T1000 (cell line): ENCODE results near the gene SLX4.

ENCODE experiments used
- DNase-seq: peaks from one replicate; lab custom pipeline; 2025; ENCODE audit warnings: mixed read lengths; lab: John Stamatoyannopoulos, UW

Gene SLX4

GRCh38 chr16:3598236-3598635, 13.2 kb downstream of the SLX4 start:
- no peak for DNase-seq

GRCh38 chr16:3597676-3598075, 13.7 kb downstream of the SLX4 start:
- no peak for DNase-seq

- DNase-seq: no peak
These were observed 14.2 kb downstream of the SLX4 start for GRCh38 chr16:3597226-3597625.

GRCh38 chr16:3596101-3596861, 15.1 kb downstream of the SLX4 start:
- no peak for DNase-seq

GRCh38 chr16:3595521-3596021, 15.8 kb downstream of the SLX4 start:
- DNase-seq: no peak

- DNase-seq: no peak
These were observed 16.3 kb downstream of the SLX4 start for GRCh38 chr16:3595110-3595486.

- DNase-seq: no peak
These were observed 16.9 kb downstream of the SLX4 start for GRCh38 chr16:3594316-3595109.

GRCh38 chr16:3592559-3592958, 18.8 kb downstream of the SLX4 start:
- no peak for DNase-seq

- no peak for DNase-seq
These were observed 19.4 kb downstream of the SLX4 start for GRCh38 chr16:3591991-3592390.

GRCh38 chr16:3591436-3591803, 20.0 kb downstream of the SLX4 start:
- DNase-seq: no peak

- no peak for DNase-seq
These were observed 20.5 kb downstream of the SLX4 start for GRCh38 chr16:3590736-3591435.

- no peak for DNase-seq
These were observed 21.3 kb downstream of the SLX4 start for GRCh38 chr16:3589991-3590701.

GRCh38 chr16:3589441-3589921, 21.9 kb downstream of the SLX4 start:
- no peak for DNase-seq

GRCh38 chr16:3589001-3589400, 22.4 kb downstream of the SLX4 start:
- no peak for DNase-seq

GRCh38 chr16:3587547-3588110, 23.8 kb downstream of the SLX4 start:
- no peak for DNase-seq

- DNase-seq: no peak
These were observed 27.0 kb downstream of the SLX4 start for GRCh38 chr16:3584412-3584811.

- no peak for DNase-seq
These were observed 27.9 kb downstream of the SLX4 start for GRCh38 chr16:3583303-3584038.

- DNase-seq: no peak
These were observed 28.9 kb downstream of the SLX4 start for GRCh38 chr16:3582276-3583165.

GRCh38 chr16:3581392-3581791, 30.0 kb downstream of the SLX4 start:
- no peak for DNase-seq

- no peak for DNase-seq
These were observed 30.7 kb downstream of the SLX4 start for GRCh38 chr16:3580686-3581085.
